HEK293 (cell line): ENCODE measurements around the gene NR2C2.

ENCODE experiments used
- CTCF ChIA-PET: fragments of 350-600 bp; formaldehyde crosslinking; extraction: SDS; loops from one replicate; lab custom pipeline; 2021; ENCODE audit warnings: antibody characterized with exemption; lab: Yijun Ruan, JAX
- POLR2A ChIA-PET: fragments of 300-600 bp; formaldehyde crosslinking; extraction: SDS; loops from one replicate; lab custom pipeline; 2020; ENCODE audit warnings: antibody characterized with exemption, inconsistent platforms; lab: Yijun Ruan, JAX
- H3K27ac ChIP-seq: fragments of 200-500 bp; sonication (Bioruptor generic); 2 replicates; pipeline ENCODE4 v1.5.1; 2014; ENCODE audit warnings: low read depth, low read length, control low read depth, inconsistent platforms; ENCODE audit errors: extremely low read depth
- H3K36me3 ChIP-seq, 2 experiments: fragments of 200-500 bp in 1 of 2; sonication (Bioruptor generic) in 1 of 2; 1 replicate in 1 of 2; 2 replicates in 1 of 2; pipeline ENCODE4 v1.5.1; 2014 to 2017; ENCODE audit warnings: inconsistent platforms in 2 of 2, low read length in 2 of 2; ENCODE audit not compliant: control insufficient read depth in 2 of 2, insufficient read depth in 1 of 2
- H3K4me1 ChIP-seq: fragments of 200-500 bp; sonication (Bioruptor generic); 2 replicates; pipeline ENCODE4 v1.5.1; 2014; ENCODE audit warnings: mild to moderate bottlenecking, low read length, inconsistent platforms; ENCODE audit not compliant: control insufficient read depth, insufficient read depth
- H3K4me3 ChIP-seq: 2 replicates; pipeline ENCODE4 v1.5.1; 2011; ENCODE audit warnings: low read depth, mild to moderate bottlenecking, control low read depth, low read length, moderate library complexity
- H3K9me3 ChIP-seq: fragments of 200-500 bp; sonication (Bioruptor generic); 2 replicates; pipeline ENCODE4 v1.5.1; 2014; ENCODE audit warnings: low read depth, low read length, inconsistent platforms; ENCODE audit not compliant: control insufficient read depth, insufficient read depth
- IKZF3 ChIP-seq: fragments of 450-650 bp; IDR thresholded peaks from 2 replicates; pipeline ENCODE4 v1.5.0; 2018; ENCODE audit warnings: missing biosample characterization, mild to moderate bottlenecking, missing genetic modification characterization, moderate library complexity
- PRDM1 ChIP-seq: fragments of 450-650 bp; formaldehyde crosslinking; IDR thresholded peaks from 2 replicates; pipeline ENCODE4; 2016; ENCODE audit warnings: missing biosample characterization, missing genetic modification characterization
- RBAK ChIP-seq: fragments of 450-650 bp; formaldehyde crosslinking; IDR thresholded peaks from 2 replicates; pipeline ENCODE4 v1.5.1; 2016; ENCODE audit warnings: missing biosample characterization, missing genetic modification characterization
- SP3 ChIP-seq: fragments of 450-650 bp; formaldehyde crosslinking; IDR thresholded peaks from 2 replicates; pipeline ENCODE4 v1.5.1; 2016; ENCODE audit warnings: missing biosample characterization, missing genetic modification characterization
- ZBTB7A ChIP-seq: fragments of 450-650 bp; formaldehyde crosslinking; IDR thresholded peaks from 2 replicates; pipeline ENCODE4 v1.5.1; 2016; ENCODE audit warnings: low read depth, missing biosample characterization, missing genetic modification characterization
- ZBTB8A ChIP-seq: fragments of 450-650 bp; formaldehyde crosslinking; IDR thresholded peaks from 2 replicates; pipeline ENCODE4 v1.5.1; 2016; ENCODE audit warnings: missing biosample characterization, missing genetic modification characterization
- ZFP37 ChIP-seq: fragments of 450-650 bp; formaldehyde crosslinking; IDR thresholded peaks from 2 replicates; pipeline ENCODE4 v1.5.1; 2016; ENCODE audit warnings: missing biosample characterization, missing genetic modification characterization
- ZNF114 ChIP-seq: fragments of 450-650 bp; formaldehyde crosslinking; IDR thresholded peaks from 2 replicates; pipeline ENCODE4 v1.5.0; 2017; ENCODE audit warnings: missing biosample characterization, missing genetic modification characterization
- ZNF121 ChIP-seq: fragments of 450-650 bp; formaldehyde crosslinking; IDR thresholded peaks from 2 replicates; pipeline ENCODE4 v1.5.1; 2016; ENCODE audit warnings: missing biosample characterization, missing genetic modification characterization
- ZNF23 ChIP-seq: fragments of 450-650 bp; formaldehyde crosslinking; IDR thresholded peaks from 2 replicates; pipeline ENCODE4 v1.5.1; 2016; ENCODE audit warnings: missing biosample characterization, missing genetic modification characterization, borderline replicate concordance
- ZNF24 ChIP-seq: fragments of 450-650 bp; formaldehyde crosslinking; IDR thresholded peaks from 2 replicates; pipeline ENCODE4 v1.5.1; 2016; ENCODE audit warnings: missing biosample characterization, missing genetic modification characterization
- ZNF266 ChIP-seq: fragments of 450-650 bp; formaldehyde crosslinking; IDR thresholded peaks from 2 replicates; pipeline ENCODE4 v1.5.1; 2016; ENCODE audit warnings: missing biosample characterization, missing genetic modification characterization, low read depth
- ZNF280D ChIP-seq: fragments of 450-650 bp; formaldehyde crosslinking; IDR thresholded peaks from 2 replicates; pipeline ENCODE4 v1.5.1; 2016; ENCODE audit warnings: missing biosample characterization, missing genetic modification characterization
- ZNF48 ChIP-seq: fragments of 450-650 bp; formaldehyde crosslinking; IDR thresholded peaks from 2 replicates; pipeline ENCODE4 v1.5.1; 2016; ENCODE audit warnings: missing biosample characterization, missing genetic modification characterization
- ZNF596 ChIP-seq: fragments of 450-650 bp; IDR thresholded peaks from 2 replicates; pipeline ENCODE4 v1.5.0; 2018; ENCODE audit warnings: missing biosample characterization, mild to moderate bottlenecking, missing genetic modification characterization, moderate library complexity
- ZNF626 ChIP-seq: fragments of 450-650 bp; sonication (Bioruptor Pico); formaldehyde crosslinking; IDR thresholded peaks from 2 replicates; pipeline ENCODE4 v1.5.1; 2018; ENCODE audit warnings: missing biosample characterization, missing genetic modification characterization, inconsistent platforms
- ZNF76 ChIP-seq: fragments of 450-650 bp; formaldehyde crosslinking; IDR thresholded peaks from 2 replicates; pipeline ENCODE4; 2016; ENCODE audit warnings: low read depth, missing biosample characterization, missing genetic modification characterization, borderline replicate concordance
- ZSCAN16 ChIP-seq: fragments of 450-650 bp; formaldehyde crosslinking; IDR thresholded peaks from 2 replicates; pipeline ENCODE4 v1.5.1; 2016; ENCODE audit warnings: missing biosample characterization, missing genetic modification characterization
- ZSCAN4 ChIP-seq: fragments of 450-650 bp; formaldehyde crosslinking; IDR thresholded peaks from 2 replicates; pipeline ENCODE4 v1.5.1; 2017; ENCODE audit warnings: missing biosample characterization, missing genetic modification characterization
- TF ChIP-seq, protein P1 (sequence below): fragments of 450-650 bp; formaldehyde crosslinking; IDR thresholded peaks from 2 replicates; pipeline ENCODE4 v1.5.1; 2016; ENCODE audit warnings: missing biosample characterization, missing genetic modification characterization

Gene NR2C2

GRCh38 chr3:14925729-14926591 is 21.4 kb upstream of the NR2C2 start (continued):
- TF ChIP-seq ZNF266 (tag by site-specific recombination): no peak
- no peak for TF ChIP-seq PRDM1
- TF ChIP-seq, protein P1, sequence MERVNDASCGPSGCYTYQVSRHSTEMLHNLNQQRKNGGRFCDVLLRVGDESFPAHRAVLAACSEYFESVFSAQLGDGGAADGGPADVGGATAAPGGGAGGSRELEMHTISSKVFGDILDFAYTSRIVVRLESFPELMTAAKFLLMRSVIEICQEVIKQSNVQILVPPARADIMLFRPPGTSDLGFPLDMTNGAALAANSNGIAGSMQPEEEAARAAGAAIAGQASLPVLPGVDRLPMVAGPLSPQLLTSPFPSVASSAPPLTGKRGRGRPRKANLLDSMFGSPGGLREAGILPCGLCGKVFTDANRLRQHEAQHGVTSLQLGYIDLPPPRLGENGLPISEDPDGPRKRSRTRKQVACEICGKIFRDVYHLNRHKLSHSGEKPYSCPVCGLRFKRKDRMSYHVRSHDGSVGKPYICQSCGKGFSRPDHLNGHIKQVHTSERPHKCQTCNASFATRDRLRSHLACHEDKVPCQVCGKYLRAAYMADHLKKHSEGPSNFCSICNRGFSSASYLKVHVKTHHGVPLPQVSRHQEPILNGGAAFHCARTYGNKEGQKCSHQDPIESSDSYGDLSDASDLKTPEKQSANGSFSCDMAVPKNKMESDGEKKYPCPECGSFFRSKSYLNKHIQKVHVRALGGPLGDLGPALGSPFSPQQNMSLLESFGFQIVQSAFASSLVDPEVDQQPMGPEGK (tag by site-specific recombination): no peak
- TF ChIP-seq IKZF3 (tag by site-specific recombination): no peak
- TF ChIP-seq ZNF114 (tag by site-specific recombination): no peak
- TF ChIP-seq ZNF121: no peak
- TF ChIP-seq ZBTB8A (tag by site-specific recombination): no peak
- TF ChIP-seq ZBTB7A: no peak
- TF ChIP-seq ZSCAN16 (tag by site-specific recombination): no peak
- no peak for TF ChIP-seq ZNF23 (tag by site-specific recombination)
- TF ChIP-seq ZNF76: no peak
- TF ChIP-seq ZNF24 (tag by site-specific recombination): peak; percentile 96
- TF ChIP-seq ZNF626 (tag by site-specific recombination): no peak
- TF ChIP-seq ZNF280D (tag by site-specific recombination): no peak
- TF ChIP-seq ZFP37 (tag by site-specific recombination): no peak
- TF ChIP-seq SP3: no peak
- no peak for TF ChIP-seq ZSCAN4 (tag by site-specific recombination)
- no peak for TF ChIP-seq ZNF596 (tag by site-specific recombination)
- TF ChIP-seq, all 188 proteins: peak for 9

- Histone ChIP-seq H3K36me3 (no peaks in the 10 kb centered on the region), H3K27ac (no peak overlapping the region), H3K9me3 (no peaks in the 10 kb centered on the region), H3K4me1 (no peaks in the 10 kb centered on the region)
- no peak for TF ChIP-seq RBAK
- no peak for TF ChIP-seq ZNF48 (tag by site-specific recombination)
- TF ChIP-seq, all 188 proteins: peak for 0
- no peak overlapping the region for H3K4me3 ChIP-seq
- CTCF ChIA-PET: interaction anchor here (0.6 to 2.0 kb wide), 24 partner anchors 11 to 630 kb away, joined by 3 to 10 read pairs (median 3); no protein-coding TSS in a partner anchor
- POLR2A ChIA-PET: interaction anchor here (1.1 kb wide), 2 partner anchors 20 to 138 kb away, joined by 4 read pairs; partner anchors contain the start of gene MRPS25
Observed at GRCh38 chr3:14926592-14926991, 20.8 kb upstream of the NR2C2 start.
